Neuronal stem cell (in vitro differentiated cells): ENCODE measurements around the gene MAMLD1.

Source experiments
- DNase-seq: peaks from one replicate; pipeline ENCODE4 v3.0.0-alpha.2; 2013; ENCODE audit warnings: low spot score
- H2AFZ ChIP-seq: one replicate; pipeline ENCODE4 v1.6.1; 2013; ENCODE audit warnings: mild to moderate bottlenecking, low read length, inconsistent platforms
- H2AK5ac ChIP-seq: 2 replicates; pipeline ENCODE4 v1.6.1; 2013; ENCODE audit warnings: low read depth, mild to moderate bottlenecking, inconsistent platforms, low read length, moderate library complexity, mixed read lengths
- H2BK120ac ChIP-seq: 2 replicates; pipeline ENCODE4 v1.6.1; 2013; ENCODE audit warnings: low read depth, mild to moderate bottlenecking, inconsistent platforms, low read length, moderate library complexity, mixed read lengths
- H2BK12ac ChIP-seq: one replicate; pipeline ENCODE4 v1.6.1; 2013; ENCODE audit warnings: low read length, inconsistent platforms
- H2BK15ac ChIP-seq: 2 replicates; pipeline ENCODE4 v1.6.1; 2013; ENCODE audit warnings: mild to moderate bottlenecking, low read length, inconsistent platforms, mixed read lengths
- H2BK5ac ChIP-seq: one replicate; pipeline ENCODE4 v1.6.1; 2013; ENCODE audit warnings: inconsistent platforms, mild to moderate bottlenecking, low read length, moderate library complexity
- H3K14ac ChIP-seq: one replicate; pipeline ENCODE4 v1.6.1; 2013; ENCODE audit warnings: low read length, inconsistent platforms
- H3K18ac ChIP-seq: 2 replicates; pipeline ENCODE4 v1.6.1; 2013; ENCODE audit warnings: low read length, inconsistent platforms
- H3K23ac ChIP-seq: 2 replicates; pipeline ENCODE4 v1.6.1; 2013; ENCODE audit warnings: low read depth, mild to moderate bottlenecking, mixed read lengths, low read length, inconsistent platforms; ENCODE audit not compliant: poor library complexity
- H3K27ac ChIP-seq: replicated peaks from 3 replicates; pipeline ENCODE4 v1.5.1; 2013; ENCODE audit warnings: low read length, inconsistent platforms
- H3K27me3 ChIP-seq, 3 experiments: 2 replicates each; pipeline ENCODE4 v1.6.1; 2013; ENCODE audit warnings: low read length in 3 of 3, mild to moderate bottlenecking in 2 of 3, inconsistent platforms in 1 of 3, low read depth in 1 of 3, mixed read lengths in 1 of 3, moderate library complexity in 1 of 3; ENCODE audit not compliant: control insufficient read depth in 3 of 3, insufficient read depth in 3 of 3
- H3K36me3 ChIP-seq, 2 donors: replicated peaks in 1 of 2; 2 replicates each; pipeline ENCODE4 v1.6.1; 2013; ENCODE audit warnings: low read length in 2 of 2; ENCODE audit not compliant: control insufficient read depth in 2 of 2, insufficient read depth in 2 of 2
- H3K4ac ChIP-seq: 2 replicates; pipeline ENCODE4 v1.6.1; 2013; ENCODE audit warnings: inconsistent platforms, mild to moderate bottlenecking, low read length, moderate library complexity
- H3K4me1 ChIP-seq, 2 donors: 1 replicate in 1 of 2; 2 replicates in 1 of 2; pipeline ENCODE4 v1.6.1; 2013; ENCODE audit warnings: low read length in 2 of 2, low read depth in 1 of 2; ENCODE audit not compliant: control insufficient read depth in 2 of 2, insufficient read depth in 1 of 2
- H3K4me2 ChIP-seq: one replicate; pipeline ENCODE4 v1.6.1; 2013; ENCODE audit warnings: mild to moderate bottlenecking, low read length, inconsistent platforms; ENCODE audit not compliant: insufficient read depth, poor library complexity, severe bottlenecking
- H3K4me3 ChIP-seq, 2 donors: 2 replicates each; pipeline ENCODE4 v1.5.1; 2013; ENCODE audit warnings: low read length in 2 of 2, mild to moderate bottlenecking in 2 of 2, inconsistent platforms in 1 of 2, moderate library complexity in 1 of 2
- H3K79me1 ChIP-seq: one replicate; pipeline ENCODE4 v1.6.1; 2013; ENCODE audit warnings: low read depth, mild to moderate bottlenecking, inconsistent platforms, low read length, moderate library complexity
- H3K9ac ChIP-seq: one replicate; pipeline ENCODE4 v1.6.1; 2013; ENCODE audit warnings: mild to moderate bottlenecking, low read depth, low read length, inconsistent platforms; ENCODE audit not compliant: poor library complexity
- H3K9me3 ChIP-seq, 2 donors: replicated peaks in 1 of 2; 2 replicates each; pipeline versions ENCODE3 to v1.6.1; 2013; ENCODE audit warnings: low read length in 2 of 2, mild to moderate bottlenecking in 2 of 2, inconsistent platforms in 1 of 2, low read depth in 1 of 2, mixed read lengths in 1 of 2, moderate library complexity in 1 of 2; ENCODE audit not compliant: control insufficient read depth in 2 of 2, insufficient read depth in 1 of 2
- H4K8ac ChIP-seq: one replicate; pipeline ENCODE4 v1.6.1; 2013; ENCODE audit warnings: low read depth, mild to moderate bottlenecking, inconsistent platforms, low read length, moderate library complexity
- H4K91ac ChIP-seq: one replicate; pipeline ENCODE4 v1.6.1; 2013; ENCODE audit warnings: low read length, low read depth, mild to moderate bottlenecking, inconsistent platforms; ENCODE audit not compliant: poor library complexity
- WGBS, 2 donors: extraction: QIAGEN DNeasy Blood & Tissue Kit; methylation state at CpG; one replicate each; pipeline ENCODE4 v1.1.7; 2013; ENCODE audit warnings: missing lambda C conversion rate in 2 of 2, mixed read lengths in 1 of 2; ENCODE audit not compliant: insufficient read length in 2 of 2, insufficient replicate concordance in 1 of 2; ENCODE audit errors: extremely low coverage in 2 of 2; 5-methylcytosine and 5-hydroxymethylcytosine counted together

Gene MAMLD1

DNA sequence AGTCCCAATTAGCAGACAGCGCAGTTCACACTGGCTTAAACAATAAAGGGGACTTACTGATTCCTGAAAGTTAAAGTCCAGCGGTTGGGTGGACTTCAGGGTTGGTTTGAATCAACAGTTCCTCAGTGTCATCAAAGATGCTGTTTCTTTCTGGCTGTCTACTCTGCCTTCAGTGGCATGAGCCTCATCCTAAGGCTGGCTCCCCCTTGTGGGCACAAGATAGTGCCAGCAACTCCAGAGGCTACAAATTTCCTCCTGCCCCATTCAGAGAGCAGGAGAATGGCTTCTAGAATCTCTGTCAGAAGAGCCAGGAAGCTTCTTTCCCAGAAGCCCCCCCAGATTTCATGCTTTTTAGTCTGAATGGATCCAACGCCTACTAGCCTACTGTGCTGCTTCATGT is 122.9 kb downstream of the MAMLD1 start:
- Histone ChIP-seq H3K4me1 (no peaks in the 10 kb centered on the region), H2BK12ac (no peak overlapping the region), H3K14ac (no peak overlapping the region), H4K91ac (no peak overlapping the region), H3K4me2 (no peak overlapping the region), H3K9ac (no peak overlapping the region), H3K4ac (no peak overlapping the region), H3K36me3 (no peaks in the 10 kb centered on the region), H3K18ac (no peak overlapping the region), H3K23ac (no peak overlapping the region), H2AK5ac (no peak overlapping the region), H2BK15ac (no peak overlapping the region), H3K27me3 (no peaks in the 10 kb centered on the region), H4K8ac (no peak overlapping the region), H2AFZ (no peak overlapping the region), H3K79me1 (no peaks in the 10 kb centered on the region), H3K9me3 (no peaks in the 10 kb centered on the region), H2BK5ac (no peak overlapping the region), H3K27ac (no peak overlapping the region), H2BK120ac (no peak overlapping the region), H3K4me3 (no peak overlapping the region)
- DNase-seq: no peak
- no CpG with 5 or more reads among the region's 3 CpGs for WGBS, 2 donors

DNA sequence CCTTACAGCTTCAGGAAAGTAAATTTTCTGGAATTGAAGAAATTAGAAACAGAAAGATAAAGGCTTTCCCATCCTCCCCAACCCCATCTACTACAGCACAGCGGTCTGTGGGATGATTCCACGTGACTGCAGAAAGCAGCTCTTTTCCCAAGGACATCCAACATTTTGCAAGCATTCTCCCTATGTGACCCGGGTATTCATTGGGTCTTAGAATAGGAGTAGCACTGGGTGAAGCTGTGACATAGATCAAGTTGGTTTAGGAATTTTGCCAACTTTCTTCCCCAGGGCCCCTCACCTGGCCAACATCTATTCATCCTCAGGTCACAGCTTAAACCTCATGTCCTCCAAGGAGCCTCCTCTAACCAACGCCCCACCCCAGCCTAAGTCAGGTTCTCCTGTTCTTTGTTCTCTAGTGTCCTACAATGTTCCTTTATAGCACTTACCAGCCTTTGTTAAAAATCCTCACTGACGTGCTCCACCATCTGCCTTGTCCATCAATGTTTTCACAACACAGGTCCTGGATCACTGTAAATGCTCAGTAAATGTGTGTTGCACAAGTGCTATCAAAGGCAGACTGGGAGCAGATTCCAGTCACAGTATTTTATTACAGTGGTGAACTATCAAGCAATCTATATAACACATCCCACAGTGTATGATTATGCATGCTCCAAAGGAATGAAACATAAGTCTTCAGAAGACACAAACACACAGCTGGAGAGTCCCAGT is 124.4 kb downstream of the MAMLD1 start:
- H4K8ac ChIP-seq: no peak overlapping the region
- no peak overlapping the region for H3K4me3 ChIP-seq
- no peak overlapping the region for H3K4ac ChIP-seq
- no peak overlapping the region for H3K27ac ChIP-seq
- no peak overlapping the region for H2BK15ac ChIP-seq
- no peaks in the 10 kb centered on the region for H3K79me1 ChIP-seq
- H3K36me3 ChIP-seq: no peaks in the 10 kb centered on the region
- H3K23ac ChIP-seq: no peak overlapping the region
- H3K4me1 ChIP-seq: no peaks in the 10 kb centered on the region
- H2AK5ac ChIP-seq: no peak overlapping the region
- H2BK5ac ChIP-seq: no peak overlapping the region
- H3K4me2 ChIP-seq: no peak overlapping the region
- H3K14ac ChIP-seq: no peak overlapping the region
- H2BK12ac ChIP-seq: no peak overlapping the region
- no peaks in the 10 kb centered on the region for H3K9me3 ChIP-seq
- H2BK120ac ChIP-seq: no peak overlapping the region
- H4K91ac ChIP-seq: no peak overlapping the region
- no peak overlapping the region for H3K18ac ChIP-seq
- WGBS, 2 donors: no CpG with 5 or more reads among the region's 5 CpGs
- no peaks in the 10 kb centered on the region for H3K27me3 ChIP-seq
- H2AFZ ChIP-seq: no peak overlapping the region
- H3K9ac ChIP-seq: no peak overlapping the region
- no peak for DNase-seq

DNA sequence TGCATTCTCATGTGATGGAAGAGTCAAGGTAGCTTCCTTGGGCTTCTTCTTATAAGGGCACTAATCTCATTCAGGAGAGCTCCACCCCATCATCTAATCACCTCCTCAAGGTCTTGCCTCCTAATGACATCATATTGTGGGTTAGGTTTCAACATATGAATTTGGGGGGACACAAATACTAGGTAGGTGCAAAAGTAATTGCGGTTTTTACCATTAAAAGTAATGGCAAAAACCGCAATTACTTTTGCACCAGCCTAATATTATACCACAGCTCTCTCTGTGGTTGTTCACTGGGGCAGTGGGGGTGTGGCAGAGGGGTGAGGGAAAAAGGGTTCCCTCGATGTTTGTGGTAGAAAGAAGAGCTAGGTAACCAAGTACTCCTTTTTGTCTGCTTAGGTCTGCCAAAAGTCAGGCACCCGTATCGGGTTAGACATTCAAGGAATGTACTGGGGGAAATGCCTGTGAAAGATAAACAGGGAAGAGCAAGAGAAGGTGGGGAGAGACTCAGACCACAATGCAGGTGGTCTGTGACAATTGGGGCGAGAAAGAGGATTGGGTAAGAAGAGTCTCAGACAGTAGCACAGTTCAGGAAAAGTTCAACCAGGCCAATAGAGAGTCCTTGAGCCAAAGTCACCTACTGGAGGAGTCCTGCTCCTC is 126.4 kb downstream of the MAMLD1 start:
- Histone ChIP-seq H3K14ac (no peak overlapping the region), H3K4me2 (no peak overlapping the region), H3K4ac (no peak overlapping the region), H3K9me3 (no peaks in the 10 kb centered on the region), H3K23ac (no peak overlapping the region), H2BK15ac (no peak overlapping the region), H3K79me1 (no peaks in the 10 kb centered on the region), H4K8ac (no peak overlapping the region), H2BK120ac (no peak overlapping the region), H3K4me1 (no peaks in the 10 kb centered on the region), H4K91ac (no peak overlapping the region), H3K27ac (no peak overlapping the region), H3K27me3 (no peaks in the 10 kb centered on the region), H3K4me3 (no peak overlapping the region), H3K36me3 (no peaks in the 10 kb centered on the region), H2AFZ (no peak overlapping the region), H3K9ac (no peak overlapping the region), H2BK12ac (no peak overlapping the region), H3K18ac (no peak overlapping the region), H2BK5ac (no peak overlapping the region), H2AK5ac (no peak overlapping the region)
- DNase-seq: no peak
- WGBS, 2 donors: no CpG with 5 or more reads among the region's 6 CpGs

DNA sequence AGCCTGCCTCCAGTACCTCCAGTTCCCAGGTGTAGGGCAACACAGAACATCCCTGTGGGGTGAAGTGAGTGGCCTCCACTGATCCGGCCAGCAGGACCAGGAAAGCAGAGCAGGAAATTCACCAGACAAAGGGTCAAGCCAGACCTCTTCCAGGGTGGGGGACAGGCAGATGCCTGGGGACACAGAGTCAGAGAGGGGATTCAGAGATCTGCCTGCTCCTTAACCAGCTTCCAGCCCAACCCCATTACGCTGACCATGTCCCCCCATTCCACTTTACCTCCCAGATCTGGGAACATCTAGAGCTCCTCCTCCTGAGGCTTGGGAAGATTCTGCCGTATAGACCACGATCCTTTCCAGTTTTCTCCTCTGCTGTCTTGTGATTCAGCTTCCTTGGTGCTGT is 132.4 kb downstream of the MAMLD1 start:
- H3K36me3 ChIP-seq: no peaks in the 10 kb centered on the region
- H3K27ac ChIP-seq: no peak overlapping the region
- no peak overlapping the region for H4K8ac ChIP-seq
- no peak for DNase-seq
- no peak overlapping the region for H2AFZ ChIP-seq
- H2AK5ac ChIP-seq: no peak overlapping the region
- no peak overlapping the region for H3K18ac ChIP-seq
- H3K4ac ChIP-seq: no peak overlapping the region
- H3K4me3 ChIP-seq: no peak overlapping the region
- no peaks in the 10 kb centered on the region for H3K9me3 ChIP-seq
- H2BK15ac ChIP-seq: no peak overlapping the region
- no peaks in the 10 kb centered on the region for H3K79me1 ChIP-seq
- H2BK5ac ChIP-seq: no peak overlapping the region
- no peak overlapping the region for H2BK12ac ChIP-seq
- no peak overlapping the region for H3K14ac ChIP-seq
- no peak overlapping the region for H3K4me2 ChIP-seq
- no CpG with 5 or more reads among the region's 4 CpGs for WGBS, 2 donors
- H3K27me3 ChIP-seq: no peaks in the 10 kb centered on the region
- H3K23ac ChIP-seq: no peak overlapping the region
- H2BK120ac ChIP-seq: no peak overlapping the region
- H3K4me1 ChIP-seq: no peaks in the 10 kb centered on the region
- no peak overlapping the region for H4K91ac ChIP-seq
- H3K9ac ChIP-seq: no peak overlapping the region
